OCI-M2 (cell line): Measurements from ENCODE around the gene SELL.
"Not testable (repeated sequence)": the region's sequence is repeated elsewhere in the genome, so short reads cannot be mapped to it uniquely, and the experiment has no call there.

Experiments
- DNase-seq: peaks from one replicate; lab custom pipeline; 2025; ENCODE audit not compliant: unreplicated experiment; lab: John Stamatoyannopoulos, UW

Gene SELL

DNA sequence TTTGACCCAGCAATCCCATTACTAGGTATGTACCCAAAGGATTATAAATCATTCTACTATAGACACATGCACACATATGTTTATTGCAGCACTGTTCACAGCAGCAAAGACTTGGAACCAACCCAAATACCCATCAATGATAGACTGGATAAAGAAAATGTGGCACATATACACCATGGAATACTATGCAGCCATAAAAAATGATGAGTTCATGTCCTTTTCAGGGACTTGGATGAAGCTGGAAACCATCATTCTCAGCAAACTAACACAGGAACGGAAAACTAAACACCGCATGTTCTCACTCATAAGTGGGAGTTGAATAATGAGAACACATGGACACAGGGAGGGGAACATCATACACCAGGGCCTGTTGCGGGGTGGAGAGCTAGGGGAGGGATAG lies 41.2 kb downstream of the SELL start:
- DNase-seq: not testable (repeated sequence)

GRCh38 chr1:169667699-169668596 lies 43.5 kb downstream of the SELL start:
- DNase-seq: not testable (repeated sequence)

- DNase-seq: not testable (repeated sequence)
Measured at GRCh38 chr1:169667227-169667639, 44.2 kb downstream of the SELL start.

- DNase-seq: not testable (repeated sequence)
Measured at GRCh38 chr1:169662680-169663079, 48.7 kb downstream of the SELL start.

DNA sequence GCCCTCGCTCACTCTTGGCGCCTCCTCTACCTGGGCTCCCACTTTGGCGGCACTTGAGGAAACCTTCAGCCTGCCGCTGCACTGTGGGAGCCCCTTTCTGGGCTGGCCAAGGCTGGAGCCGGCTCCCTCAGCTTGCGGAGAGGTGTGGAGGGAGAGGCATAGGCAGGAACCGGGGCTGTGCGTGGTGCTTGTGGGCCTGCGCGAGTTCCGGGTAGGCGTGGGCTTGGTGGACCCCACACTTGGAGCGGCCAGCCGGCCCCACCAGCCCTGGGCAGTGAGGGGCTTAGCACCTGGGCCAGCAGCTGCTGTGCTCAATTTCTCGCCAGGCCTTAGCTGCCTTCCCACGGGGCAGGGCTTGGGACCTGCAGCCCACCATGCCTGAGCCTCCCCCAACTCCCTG lies 50.4 kb downstream of the SELL start:
- DNase-seq: not testable (repeated sequence)

- DNase-seq: not testable (repeated sequence)
Measured at GRCh38 chr1:169658777-169659176, 52.6 kb downstream of the SELL start.

DNA sequence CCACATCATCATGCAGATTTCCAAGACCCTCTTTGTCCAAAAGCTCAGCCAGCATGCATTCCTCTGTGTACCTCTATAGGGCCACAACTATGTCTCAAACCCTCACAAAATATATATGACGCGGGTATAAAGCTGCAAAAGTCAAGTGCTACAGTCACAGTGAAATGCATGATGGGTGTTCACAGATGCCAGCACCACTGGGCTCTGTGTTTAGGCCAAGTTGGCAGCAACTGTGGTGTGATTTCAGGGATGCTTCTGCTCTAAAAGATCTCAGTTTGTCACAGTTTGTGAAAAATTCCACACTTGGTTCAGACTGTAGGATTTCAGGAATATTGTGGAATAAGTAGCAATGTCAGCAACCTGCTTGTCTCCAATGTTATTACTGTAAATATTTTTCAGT lies 57.5 kb downstream of the SELL start:
- no peak for DNase-seq

GRCh38 chr1:169651035-169651434 lies 60.4 kb downstream of the SELL start:
- no peak for DNase-seq

GRCh38 chr1:169650551-169650950 lies 60.9 kb downstream of the SELL start:
- no peak for DNase-seq

- DNase-seq: no peak
Measured at GRCh38 chr1:169648709-169649108, 62.7 kb downstream of the SELL start.

DNA sequence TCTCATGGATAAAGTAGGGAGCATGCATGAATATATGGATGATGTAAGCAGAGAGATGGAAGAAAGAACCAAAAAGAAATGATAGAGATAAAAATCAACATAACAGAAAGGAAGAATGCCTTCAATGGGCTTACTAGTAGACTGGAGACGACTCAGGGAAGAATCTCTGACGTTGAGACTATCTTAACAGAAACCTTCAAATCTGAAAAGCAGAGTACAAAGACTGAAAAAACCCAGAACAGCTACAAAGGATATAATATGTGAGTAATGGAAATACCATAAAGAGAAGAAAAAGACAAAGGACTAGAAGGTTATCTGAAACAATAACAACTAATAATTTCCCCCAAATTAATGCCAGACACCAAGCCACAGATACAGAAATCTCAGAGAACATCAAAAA lies 63.2 kb downstream of the SELL start:
- DNase-seq: no peak

GRCh38 chr1:169647512-169647911 lies 63.9 kb downstream of the SELL start:
- no peak for DNase-seq

GRCh38 chr1:169644297-169644696 lies 67.1 kb downstream of the SELL start:
- DNase-seq: no peak
